ENCODE measurements around the gene ZNF414. TPM values are rescaled to one million over a fixed set of nuclear protein-coding genes. Genes with fewer than 3 reads are reported as not detected.

The ZNF414 gene
- total RNA-seq, 2 experiments from 2014 or later, result 36.3 to 38.0 TPM

- Mint-ChIP-seq H3K4me3 (no peak overlapping the region), H3K36me3 (ENCODE audit: low read depth) (peaks cover 16% of the 10 kb centered on the region), H3K9me3 (no peaks in the 10 kb centered on the region), H3K4me1 (ENCODE audit: low read depth) (no peaks in the 10 kb centered on the region), H3K27ac (no peak overlapping the region), H3K27me3 (no peaks in the 10 kb centered on the region)
- Histone ChIP-seq H3K9me3 (ENCODE audit: control insufficient read depth in 1 of 2, insufficient read depth in 1 of 2, low read length in 2 of 2) (no peaks in the 10 kb centered on the region), H3K27ac (ENCODE audit: low read depth in 1 of 2, low read length in 2 of 2) (no peak overlapping the region), H3K36me3 (ENCODE audit: insufficient read depth, low read length) (peaks cover 56% of the 10 kb centered on the region), H3K4me1 (ENCODE audit: insufficient read depth, low read length) (no peaks in the 10 kb centered on the region), H3K4me3 (ENCODE audit: low read length) (no peak overlapping the region), H3K27me3 (ENCODE audit: control insufficient read depth in 1 of 2, insufficient read depth in 2 of 2, low read length in 2 of 2) (no peaks in the 10 kb centered on the region)
- TF ChIP-seq CTCF (IDR thresholded peaks at IDR 0.05), result no peak
- ChIA-PET POLR2A (no interaction called here), CTCF (no interaction called here)
- no peak for ATAC-seq (ENCODE audit: poor library complexity)
- intact Hi-C loops (cut with DNase I, micrococcal nuclease), result no loop called here
- no peak for DNase-seq
These were observed 25.7 kb upstream of the ZNF414 start for GRCh38 chr19:8539621-8540149.

- H3K27ac ChIP-seq (ENCODE audit: low read depth in 1 of 2, low read length in 2 of 2), result no peak overlapping the region
- DNase-seq (no peak), ATAC-seq (ENCODE audit: poor library complexity) (no peak)
- no peaks in the 10 kb centered on the region for H3K4me1 ChIP-seq (ENCODE audit: insufficient read depth, low read length)
- Mint-ChIP-seq H3K4me3 (no peak overlapping the region), H3K27me3 (no peaks in the 10 kb centered on the region), H3K27ac (no peak overlapping the region), H3K9me3 (no peaks in the 10 kb centered on the region), H3K4me1 (ENCODE audit: low read depth) (no peaks in the 10 kb centered on the region), H3K36me3 (ENCODE audit: low read depth) (peaks cover 18% of the 10 kb centered on the region)
- H3K27me3 ChIP-seq (ENCODE audit: control insufficient read depth in 1 of 2, insufficient read depth in 2 of 2, low read length in 2 of 2), result no peaks in the 10 kb centered on the region
- H3K4me3 ChIP-seq (ENCODE audit: low read length), result no peak overlapping the region
- H3K36me3 ChIP-seq (ENCODE audit: insufficient read depth, low read length), result peaks cover 57% of the 10 kb centered on the region
- intact Hi-C loops (cut with DNase I, micrococcal nuclease), result no loop called here
- POLR2A ChIA-PET, result interaction anchor here (1.3 to 1.4 kb wide), 2 partner anchors 23 to 32 kb away, joined by 3 to 5 read pairs; partner anchors contain the start of gene ZNF414
- no peak for TF ChIP-seq CTCF (IDR thresholded peaks at IDR 0.05)
- CTCF ChIA-PET, result no interaction called here
- H3K9me3 ChIP-seq (ENCODE audit: control insufficient read depth in 1 of 2, insufficient read depth in 1 of 2, low read length in 2 of 2), result no peaks in the 10 kb centered on the region
These were observed 23.1 kb upstream of the ZNF414 start for GRCh38 chr19:8537099-8537498.

DNA sequence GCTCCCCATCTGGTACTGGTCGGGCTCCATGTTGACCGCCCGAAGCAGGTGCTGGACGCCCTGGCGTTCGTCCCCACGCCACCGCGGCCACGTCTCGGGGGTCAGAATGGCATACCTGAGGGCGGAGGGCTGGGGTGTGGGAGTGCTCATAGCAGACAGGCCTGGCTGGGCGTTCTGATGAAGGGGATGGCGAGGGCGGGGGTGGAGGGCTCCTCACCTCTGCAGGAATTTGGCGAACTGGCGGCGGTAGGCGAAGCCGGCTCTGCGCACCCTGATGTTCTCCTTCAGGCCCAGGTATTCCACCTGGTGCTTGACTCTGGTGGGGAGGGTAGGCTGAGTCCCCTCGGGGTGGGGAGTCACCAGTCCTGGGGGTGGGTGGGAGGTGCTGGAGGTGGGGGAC is 22.3 kb upstream of the ZNF414 start:
- Histone ChIP-seq H3K4me3 (ENCODE audit: low read length) (no peak overlapping the region), H3K36me3 (ENCODE audit: insufficient read depth, low read length) (peaks cover 54% of the 10 kb centered on the region), H3K27me3 (ENCODE audit: control insufficient read depth in 1 of 2, insufficient read depth in 2 of 2, low read length in 2 of 2) (no peaks in the 10 kb centered on the region), H3K4me1 (ENCODE audit: insufficient read depth, low read length) (no peaks in the 10 kb centered on the region), H3K27ac (ENCODE audit: low read depth in 1 of 2, low read length in 2 of 2) (no peak overlapping the region), H3K9me3 (ENCODE audit: control insufficient read depth in 1 of 2, insufficient read depth in 1 of 2, low read length in 2 of 2) (no peaks in the 10 kb centered on the region)
- H3K36me3 Mint-ChIP-seq (ENCODE audit: low read depth), result peaks cover 23% of the 10 kb centered on the region
- no peaks in the 10 kb centered on the region for H3K4me1 Mint-ChIP-seq (ENCODE audit: low read depth)
- no peak overlapping the region for H3K27ac Mint-ChIP-seq
- ATAC-seq (ENCODE audit: poor library complexity) (no peak), DNase-seq (no peak)
- TF ChIP-seq CTCF (IDR thresholded peaks at IDR 0.05), result no peak
- no peaks in the 10 kb centered on the region for H3K27me3 Mint-ChIP-seq
- ChIA-PET POLR2A (no interaction called here), CTCF (no interaction called here)
- intact Hi-C loops (cut with DNase I, micrococcal nuclease), result no loop called here
- H3K4me3 Mint-ChIP-seq, result no peak overlapping the region
- H3K9me3 Mint-ChIP-seq, result no peaks in the 10 kb centered on the region
